ENCODE measurements around the gene ZNF609.

The ZNF609 gene

DNA sequence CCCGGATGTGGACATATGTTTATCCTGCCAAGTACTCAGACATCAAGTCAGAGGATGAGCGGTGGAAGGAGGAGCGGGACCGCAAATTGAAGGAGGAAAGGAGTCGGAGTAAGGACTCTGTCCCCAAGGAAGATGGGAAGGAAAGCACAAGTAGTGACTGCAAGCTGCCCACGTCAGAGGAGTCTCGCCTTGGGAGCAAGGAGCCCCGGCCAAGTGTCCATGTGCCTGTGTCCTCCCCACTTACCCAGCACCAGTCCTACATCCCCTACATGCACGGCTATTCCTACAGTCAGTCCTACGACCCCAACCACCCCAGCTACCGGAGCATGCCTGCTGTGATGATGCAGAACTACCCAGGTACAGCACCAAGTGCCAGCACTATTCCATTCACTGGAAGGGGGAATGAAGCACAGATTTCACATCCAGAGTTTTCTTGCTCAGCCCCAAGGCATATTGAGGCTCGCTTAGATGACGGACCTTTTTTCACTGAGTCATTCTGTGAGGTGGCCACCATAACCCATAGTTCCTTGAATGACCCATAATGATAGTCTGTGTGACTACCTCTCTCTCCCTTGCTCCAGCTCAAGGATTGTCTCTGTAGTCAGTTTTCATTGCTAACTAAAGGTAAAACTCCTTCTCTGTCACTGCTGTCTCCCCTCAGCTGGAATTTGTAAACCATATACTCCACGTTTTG is 217.9 kb downstream of the ZNF609 start:
- DNase-seq: no peak

DNA sequence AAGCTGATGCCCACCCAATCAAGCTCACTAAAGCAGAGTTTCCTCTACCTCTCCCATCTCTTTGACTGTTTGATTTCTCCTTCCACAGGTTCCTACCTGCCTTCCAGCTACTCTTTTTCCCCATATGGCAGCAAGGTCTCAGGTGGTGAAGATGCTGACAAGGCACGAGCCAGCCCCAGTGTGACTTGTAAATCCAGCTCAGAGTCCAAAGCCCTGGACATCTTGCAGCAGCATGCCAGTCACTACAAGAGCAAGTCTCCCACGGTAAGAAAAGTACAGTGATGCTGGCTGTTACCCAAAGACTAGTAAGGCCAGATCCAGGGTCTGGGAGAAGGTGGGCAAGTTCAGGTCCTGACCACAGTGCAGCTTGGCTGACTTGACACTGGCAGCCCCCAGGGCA is 219.7 kb downstream of the ZNF609 start:
- DNase-seq: no peak

DNA sequence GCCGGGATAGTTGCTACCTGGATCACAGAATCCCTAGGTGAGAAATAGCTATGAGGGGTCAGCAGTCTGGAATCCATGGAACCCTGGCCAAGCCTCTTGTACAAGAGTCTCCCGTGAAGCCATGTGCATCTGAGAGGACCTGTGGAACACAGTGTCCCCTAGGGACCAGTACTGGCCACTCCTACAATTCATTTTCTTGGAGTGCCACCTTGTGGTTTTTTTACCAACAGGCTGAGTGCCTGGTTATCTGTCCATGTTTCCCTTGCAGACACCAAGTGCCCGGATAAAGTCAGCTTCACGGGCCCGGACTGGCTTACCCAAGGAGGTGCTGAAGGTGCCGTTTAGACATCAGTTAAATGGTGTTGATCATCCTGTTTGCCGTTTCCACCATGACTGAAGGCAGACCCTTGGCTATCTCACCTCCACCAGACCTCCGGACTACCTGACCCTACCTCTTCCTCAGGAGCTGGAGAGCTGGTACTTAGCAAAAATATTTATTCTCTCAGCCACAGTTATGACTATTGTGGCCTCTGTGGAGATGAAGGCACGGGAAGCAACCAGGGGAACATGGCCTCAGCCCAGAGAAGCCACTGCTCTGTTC is 221.1 kb downstream of the ZNF609 start:
- DNase-seq: peak; percentile 29

DNA sequence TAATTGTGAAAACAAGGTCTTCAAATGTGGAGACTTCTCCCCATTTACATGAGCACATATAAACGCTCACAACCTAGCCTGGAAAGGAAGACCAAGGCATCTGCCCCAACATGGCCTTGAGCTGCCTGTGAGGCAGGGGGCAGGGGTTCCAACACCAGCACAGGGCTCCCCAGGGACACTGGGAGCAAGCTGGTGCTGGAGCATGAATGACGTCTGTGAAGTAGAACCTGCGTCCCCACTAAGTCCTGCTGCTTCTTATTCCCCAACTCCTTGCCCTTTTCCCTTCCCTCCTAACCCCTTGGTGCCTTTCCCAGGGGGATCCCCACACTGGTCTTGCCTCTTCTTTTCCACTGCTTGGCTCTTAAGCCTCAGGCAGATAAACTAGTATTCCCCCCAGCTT is 221.9 kb downstream of the ZNF609 start:
- DNase-seq: no peak

GRCh38 chr15:64683378-64683777 is 223.0 kb downstream of the ZNF609 start:
- no peak for DNase-seq

DNA sequence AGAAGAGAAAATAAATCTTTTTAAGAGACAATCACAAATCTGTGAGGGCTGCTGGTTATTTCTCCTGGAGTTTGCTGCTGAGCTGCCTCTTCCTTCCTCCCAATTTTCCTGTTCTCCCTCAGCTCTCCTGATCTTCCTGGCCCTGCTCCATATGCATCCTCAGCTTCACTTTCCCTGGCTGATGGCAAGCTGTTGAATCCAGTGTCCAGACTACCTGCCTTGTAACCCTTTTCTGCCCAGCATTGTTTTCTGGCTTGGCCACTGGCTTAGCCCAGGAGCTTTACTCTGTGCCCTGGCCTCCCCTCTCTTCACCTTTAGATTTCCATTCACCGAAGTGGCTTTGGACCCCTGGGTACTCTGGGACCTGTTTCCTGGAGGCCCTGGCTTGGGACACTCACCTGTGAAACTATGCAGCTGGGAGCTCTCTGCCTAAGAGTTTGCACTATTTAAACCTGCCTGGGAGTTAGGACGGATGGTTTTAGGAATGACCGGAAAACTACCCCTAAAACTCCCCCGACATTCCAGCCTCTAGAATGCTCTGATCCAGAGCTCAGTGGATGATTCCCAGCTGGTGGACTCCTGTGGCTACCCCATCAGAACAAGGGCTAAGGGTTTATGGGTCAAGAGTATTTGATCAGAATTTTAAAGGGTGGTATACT is 225.0 kb downstream of the ZNF609 start:
- DNase-seq: no peak

DNA sequence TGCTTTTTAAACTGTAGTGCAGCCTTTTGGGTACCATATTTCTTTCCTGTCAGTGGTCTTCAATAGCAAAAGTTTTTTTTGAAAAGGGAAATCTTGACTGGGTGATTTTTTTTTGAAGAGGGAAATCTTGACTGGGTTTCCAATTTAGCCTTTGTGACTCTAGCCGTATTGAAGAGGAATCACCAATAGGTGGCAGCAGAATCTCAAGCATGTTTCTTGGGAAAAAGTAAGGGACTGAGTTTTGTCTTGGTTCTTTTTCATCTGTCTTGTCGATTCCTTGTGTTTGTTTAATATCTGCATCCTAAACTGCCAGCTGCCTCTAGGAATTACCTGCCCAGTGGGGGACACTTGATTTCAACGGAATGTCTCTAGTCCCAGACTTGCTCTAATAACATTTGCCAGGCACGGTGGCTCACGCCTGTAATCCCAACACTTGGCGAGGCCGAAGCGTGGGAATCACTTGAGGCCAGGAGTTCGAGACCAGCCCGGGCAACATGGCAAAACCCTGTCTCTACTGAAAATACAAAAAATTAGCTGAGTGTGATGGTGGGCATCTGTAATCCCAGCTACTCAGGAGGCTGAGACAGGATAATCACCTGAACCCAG is 225.9 kb downstream of the ZNF609 start:
- peak; percentile 1 for DNase-seq

DNA sequence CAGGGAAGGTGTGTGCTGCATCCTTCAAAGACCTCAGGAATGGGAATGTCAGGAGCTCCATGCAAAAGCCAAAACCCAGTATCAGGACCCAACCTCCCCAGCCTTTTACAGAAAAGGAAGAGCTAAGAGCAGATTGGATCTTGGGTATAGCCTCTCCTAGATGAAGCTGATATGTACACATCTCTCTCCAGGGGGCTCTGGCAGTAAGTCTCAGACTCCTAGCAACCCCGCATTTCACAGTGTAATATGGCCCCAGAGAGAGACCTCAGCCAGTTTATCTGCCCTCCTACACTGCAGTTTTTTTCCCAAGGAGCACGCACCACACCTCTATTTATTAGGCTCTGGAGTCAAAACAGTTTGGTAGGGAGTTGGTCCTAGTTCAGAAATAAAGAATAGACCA is 226.8 kb downstream of the ZNF609 start:
- DNase-seq: no peak

- DNase-seq: no peak
Measured at GRCh38 chr15:64687688-64688087, 227.3 kb downstream of the ZNF609 start.

DNA sequence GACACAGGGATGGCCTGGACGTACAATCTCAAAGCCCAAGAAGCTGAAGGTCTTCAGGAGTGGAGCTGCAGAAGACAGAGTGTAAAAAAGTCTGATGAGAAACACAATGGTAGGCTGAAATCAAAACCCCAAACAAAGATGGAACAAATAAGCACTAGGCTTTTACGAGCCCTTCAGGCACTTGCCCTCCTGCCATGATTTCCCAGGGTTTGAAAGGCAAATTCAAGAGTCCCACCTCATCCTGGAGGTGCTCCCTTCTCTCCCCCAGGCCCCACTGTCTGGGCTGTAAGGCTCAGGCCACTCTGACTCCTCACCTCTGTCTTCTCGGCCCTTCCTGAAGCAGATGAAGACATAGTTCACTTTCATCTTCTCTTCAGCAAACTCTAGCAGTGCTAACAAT is 228.4 kb downstream of the ZNF609 start:
- DNase-seq: no peak

DNA sequence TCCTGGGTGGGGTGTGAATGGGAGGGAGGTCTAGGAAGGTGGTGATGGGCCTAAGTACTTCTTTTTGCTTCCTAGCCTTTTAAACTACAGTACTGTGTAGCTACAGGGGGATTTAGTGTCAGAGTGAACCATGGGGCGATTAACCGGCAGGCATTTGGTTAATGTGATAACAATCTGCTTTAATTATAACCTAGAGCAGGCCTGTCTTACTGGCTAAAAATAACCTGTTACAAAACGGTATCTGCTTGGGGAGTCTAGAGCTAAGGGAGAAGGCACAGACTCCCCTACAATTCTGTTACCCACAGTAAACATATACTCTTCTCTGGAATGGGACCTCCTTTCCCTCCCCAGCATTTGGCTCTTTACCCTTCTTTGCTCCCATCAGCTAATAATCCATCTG is 229.6 kb downstream of the ZNF609 start:
- DNase-seq: no peak

- no peak for DNase-seq
Measured at GRCh38 chr15:64690578-64691296, 230.4 kb downstream of the ZNF609 start.

DNA sequence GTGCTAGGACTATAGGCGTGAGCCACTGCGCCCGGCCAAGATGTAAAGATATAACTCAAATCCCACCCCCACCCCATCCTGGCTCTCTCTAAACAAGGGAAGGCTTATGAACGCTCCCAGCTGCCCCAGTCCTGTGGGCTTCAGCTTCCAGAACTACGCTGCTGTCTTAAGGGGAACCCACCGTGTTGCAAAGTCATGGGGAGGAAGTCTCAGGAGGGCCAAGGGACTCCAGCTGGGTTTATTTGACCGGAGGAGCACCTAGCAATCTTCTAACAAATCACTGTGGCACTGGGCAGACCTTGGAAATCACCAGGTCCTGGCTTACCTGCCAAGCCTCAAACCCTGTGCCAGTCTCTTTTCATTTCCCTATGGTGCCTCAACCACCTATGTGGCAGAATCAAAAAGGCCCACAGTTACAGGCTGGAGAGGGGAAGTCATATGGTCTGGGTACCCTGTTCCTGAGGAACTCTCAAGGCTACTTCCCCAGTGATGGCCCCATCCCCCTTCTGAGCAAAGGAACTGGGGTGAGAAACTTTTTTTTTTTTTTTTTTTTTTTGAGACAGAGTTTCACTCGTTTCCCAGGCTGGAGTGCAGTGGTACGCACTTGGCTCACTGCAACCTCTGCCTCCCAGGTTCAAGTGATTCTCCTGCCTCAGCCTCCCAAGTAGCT is 231.7 kb downstream of the ZNF609 start:
- DNase-seq: no peak

DNA sequence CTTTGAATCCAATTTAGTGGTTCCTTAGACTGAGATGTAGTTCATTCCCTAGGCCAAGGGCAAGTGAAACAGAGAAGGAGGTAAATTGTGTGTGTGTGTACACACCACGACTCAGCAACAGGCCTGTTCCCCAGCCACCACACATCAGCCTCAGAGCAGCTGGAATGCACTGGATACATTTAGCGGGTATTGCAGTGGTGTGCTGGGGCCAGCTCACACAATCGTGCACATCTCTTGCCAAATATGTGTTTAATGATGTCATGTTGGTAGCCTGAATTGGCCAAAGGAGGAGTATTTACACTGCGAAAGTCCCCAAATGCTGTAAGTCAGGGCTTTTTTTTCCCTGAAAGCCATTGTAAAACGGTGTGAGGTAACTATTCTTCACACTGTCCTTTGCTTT is 232.8 kb downstream of the ZNF609 start:
- no peak for DNase-seq

DNA sequence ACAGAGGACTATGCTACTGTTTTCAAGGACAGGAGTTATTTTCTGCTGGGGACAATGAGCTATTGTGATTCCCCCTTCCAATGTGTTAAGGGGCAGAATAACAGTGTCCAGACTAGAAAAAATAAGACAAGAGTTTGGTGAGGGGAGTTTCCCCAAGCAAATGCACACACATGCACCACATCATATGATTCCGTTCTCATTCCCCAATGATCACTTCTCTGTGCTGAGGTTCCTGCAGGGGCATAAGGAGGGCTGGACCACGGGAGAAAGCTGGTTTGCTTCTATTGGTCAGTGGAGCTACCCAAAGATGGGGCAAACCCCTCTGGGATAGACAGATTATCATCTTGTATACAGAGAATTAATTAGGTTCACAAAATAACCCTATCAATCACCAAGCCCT is 234.4 kb downstream of the ZNF609 start:
- DNase-seq: no peak

DNA sequence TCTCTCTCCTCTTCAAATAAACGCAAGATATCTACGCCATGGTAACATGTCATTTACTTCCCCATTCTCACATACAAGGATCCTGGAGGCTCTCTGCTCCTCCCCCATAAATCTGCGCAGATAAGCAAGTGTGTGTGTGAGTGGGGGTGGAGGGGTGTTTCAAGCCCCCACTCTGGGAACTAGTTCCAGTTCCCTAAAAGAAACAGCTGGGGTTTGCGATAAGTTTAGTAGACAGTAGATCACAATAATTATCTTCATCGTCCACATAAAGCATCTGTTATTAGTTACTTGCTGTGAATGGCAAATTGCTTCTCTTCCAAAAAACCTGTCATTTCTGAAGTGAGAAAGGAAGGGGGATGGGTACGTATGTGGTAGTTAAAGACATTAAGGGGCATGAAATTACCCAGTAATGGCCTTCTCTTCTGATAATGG is 235.2 kb downstream of the ZNF609 start:
- DNase-seq: peak; percentile 38

- DNase-seq: no peak
Measured at GRCh38 chr15:64696481-64696880, 236.1 kb downstream of the ZNF609 start.

DNA sequence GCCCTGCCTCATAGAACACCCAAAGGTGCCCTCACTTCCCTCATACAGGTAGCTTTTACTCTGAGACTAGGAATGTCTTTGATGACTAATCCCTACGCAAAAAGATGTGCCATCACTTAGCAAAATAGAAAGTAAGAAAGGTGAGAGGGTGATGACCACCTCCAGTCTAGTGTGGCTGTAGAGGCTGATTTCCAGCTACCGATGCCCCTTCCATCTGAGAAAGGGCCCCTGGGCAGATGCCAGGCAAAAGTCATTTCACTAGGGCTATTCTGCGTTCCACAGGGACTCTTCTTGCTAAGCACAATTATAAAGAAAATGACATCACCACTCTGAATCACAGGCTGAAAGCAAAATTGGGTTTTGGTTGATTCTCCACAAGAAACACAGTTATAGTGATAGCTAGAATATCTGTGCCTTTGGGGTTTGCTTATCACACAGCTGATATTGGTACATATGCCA is 237.6 kb downstream of the ZNF609 start:
- DNase-seq: no peak

DNA sequence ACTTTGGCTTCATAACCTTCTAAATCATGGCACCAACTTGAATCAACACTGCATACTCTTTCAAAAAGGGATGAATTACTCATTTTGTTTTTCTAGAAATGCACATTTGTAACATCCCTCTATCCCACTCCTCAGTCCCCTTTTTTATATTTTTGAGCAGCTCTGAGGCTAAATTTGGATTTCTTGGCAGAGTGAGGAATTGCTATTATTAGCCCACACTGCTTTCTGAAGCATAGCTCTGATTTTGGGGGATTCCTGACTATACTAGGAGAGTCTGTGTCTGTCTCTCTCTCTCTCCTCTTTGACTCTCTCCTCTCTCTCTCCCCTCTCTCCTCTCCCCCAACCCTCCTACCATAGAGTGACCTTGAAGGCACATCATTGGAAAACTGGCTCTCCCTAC is 238.4 kb downstream of the ZNF609 start:
- no peak for DNase-seq

- DNase-seq: no peak
Measured at GRCh38 chr15:64699751-64700388, 239.5 kb downstream of the ZNF609 start.

GRCh38 chr15:64701051-64701450 is 240.7 kb downstream of the ZNF609 start:
- no peak for DNase-seq

All from NCI-H1417 treated with DMSO at 0.1 percent for 48 hours (cell line).